Lower lobe of right lung (tissue), 2 donors: ENCODE results near the gene SEMA3B. TPM values are rescaled to one million over a fixed set of nuclear protein-coding genes. Genes with fewer than 3 reads are reported as not detected.

ENCODE experiments used
- ATAC-seq, 2 donors: fragments of 200-7000 bp; cut with Tn5 transposase; one replicate each; pipeline ENCODE4 v1.9.1; 2020 to 2022; ENCODE audit warnings: mild to moderate bottlenecking in 2 of 2, moderate library complexity in 2 of 2
- DNase-seq: peaks from one replicate; pipeline ENCODE4 v3.0.0-alpha.2; 2020
- H3K27ac ChIP-seq: fragments of 200-600 bp; one replicate; pipeline ENCODE4 v1.8.0; 2022
- H3K27me3 ChIP-seq: fragments of 200-600 bp; one replicate; pipeline ENCODE4 v1.8.0; 2022; ENCODE audit warnings: low read depth
- H3K36me3 ChIP-seq: fragments of 200-600 bp; one replicate; pipeline ENCODE4 v1.8.0; 2022; ENCODE audit warnings: mild to moderate bottlenecking
- H3K4me1 ChIP-seq: fragments of 200-600 bp; one replicate; pipeline ENCODE4 v1.8.0; 2022
- H3K4me3 ChIP-seq: fragments of 200-600 bp; one replicate; pipeline ENCODE4 v1.8.0; 2022; ENCODE audit warnings: mild to moderate bottlenecking
- H3K9me3 ChIP-seq: fragments of 200-600 bp; one replicate; pipeline ENCODE4 v1.8.0; 2022
- CTCF ChIP-seq: fragments of 200-600 bp; IDR thresholded peaks from one replicate; pipeline ENCODE4 v1.8.0; 2022; ENCODE audit warnings: antibody characterized with exemption, mild to moderate bottlenecking
- intact Hi-C: fragments of 100-400 bp; cut with DNase I; formaldehyde crosslinking; loops from one replicate; pipeline ENCODE4 v1.11.0; 2022
- total RNA-seq: library from RNA; stranded (reverse); fragmentation: NEBNext Ultra II Directional; extraction: Animal tissue kit (Norgen Biotek cat#: 25700); gene quantifications from one replicate; pipeline ENCODE4 v1.2.1, GENCODE V29; 2021
- donor health status: DM: no; HTN: yes; CAD: no; lungs with severe emphysema.

The SEMA3B gene
- total RNA-seq, 1 donor from 2014 or later, result 77.6 TPM

GRCh38 chr3:50314816-50315215 lies 45.9 kb downstream of the SEMA3B start:
- no peak for TF ChIP-seq CTCF
- H3K4me3 ChIP-seq, result no peak overlapping the region
- no peak for ATAC-seq
- peak overlapping the region; percentile 67 for H3K27ac ChIP-seq
- DNase-seq, result no peak
- H3K27me3 ChIP-seq, result no peaks in the 10 kb centered on the region
- H3K4me1 ChIP-seq, result peaks cover 65% of the 10 kb centered on the region
- H3K36me3 ChIP-seq, result peaks cover 41% of the 10 kb centered on the region
- H3K9me3 ChIP-seq, result no peaks in the 10 kb centered on the region
- intact Hi-C loops, result no loop called here

GRCh38 chr3:50316657-50317242 lies 47.8 kb downstream of the SEMA3B start:
- Histone ChIP-seq H3K36me3 (peaks cover 47% of the 10 kb centered on the region), H3K27ac (peak overlapping the region; percentile 98), H3K4me3 (peak overlapping the region; percentile 91), H3K9me3 (no peaks in the 10 kb centered on the region), H3K27me3 (no peaks in the 10 kb centered on the region), H3K4me1 (peaks cover 75% of the 10 kb centered on the region)
- DNase-seq (peak; percentile 93), ATAC-seq (peak; percentile 82 to 84)
- intact Hi-C loops, result no loop called here
- TF ChIP-seq CTCF, result no peak

- no peak for TF ChIP-seq CTCF
- peak overlapping the region; percentile 91 for H3K4me3 ChIP-seq
Observed at GRCh38 chr3:50317300-50317699, 48.4 kb downstream of the SEMA3B start.

GRCh38 chr3:50318163-50318562 lies 49.2 kb downstream of the SEMA3B start:
- Histone ChIP-seq H3K27me3 (no peaks in the 10 kb centered on the region), H3K4me1 (peaks cover 88% of the 10 kb centered on the region), H3K36me3 (peaks cover 47% of the 10 kb centered on the region), H3K9me3 (no peaks in the 10 kb centered on the region), H3K27ac (peak overlapping the region; percentile 98), H3K4me3 (peak overlapping the region; percentile 91)
- ATAC-seq (no peak), DNase-seq (no peak)
- intact Hi-C loops, result no loop called here
- TF ChIP-seq CTCF, result no peak

More at GRCh38 chr3:50317300-50317699, 48.4 kb downstream of the SEMA3B start:
- Histone ChIP-seq H3K27me3 (no peaks in the 10 kb centered on the region), H3K27ac (peak overlapping the region; percentile 98), H3K36me3 (peaks cover 47% of the 10 kb centered on the region), H3K4me1 (peaks cover 81% of the 10 kb centered on the region), H3K9me3 (no peaks in the 10 kb centered on the region)
- ATAC-seq, result no peak
- intact Hi-C loops, result no loop called here
- DNase-seq, result peak; percentile 71

- H3K4me1 ChIP-seq, result peaks cover 88% of the 10 kb centered on the region
- DNase-seq (peak; percentile 61), ATAC-seq (no peak)
- peaks cover 47% of the 10 kb centered on the region for H3K36me3 ChIP-seq
- no peak for TF ChIP-seq CTCF
- peak overlapping the region; percentile 91 for H3K4me3 ChIP-seq
- no peaks in the 10 kb centered on the region for H3K9me3 ChIP-seq
- intact Hi-C loops, result no loop called here
- peak overlapping the region; percentile 98 for H3K27ac ChIP-seq
- no peaks in the 10 kb centered on the region for H3K27me3 ChIP-seq
Observed at GRCh38 chr3:50318615-50319014, 49.7 kb downstream of the SEMA3B start.
